ENCODE measurements around the gene RBM15. TPM values are rescaled to one million over a fixed set of nuclear protein-coding genes. Genes with fewer than 3 reads are reported as not detected.

The RBM15 gene
- total and polyA plus RNA-seq, 2 experiments from 2014 or later: 20.8 to 84.0 TPM

DNA sequence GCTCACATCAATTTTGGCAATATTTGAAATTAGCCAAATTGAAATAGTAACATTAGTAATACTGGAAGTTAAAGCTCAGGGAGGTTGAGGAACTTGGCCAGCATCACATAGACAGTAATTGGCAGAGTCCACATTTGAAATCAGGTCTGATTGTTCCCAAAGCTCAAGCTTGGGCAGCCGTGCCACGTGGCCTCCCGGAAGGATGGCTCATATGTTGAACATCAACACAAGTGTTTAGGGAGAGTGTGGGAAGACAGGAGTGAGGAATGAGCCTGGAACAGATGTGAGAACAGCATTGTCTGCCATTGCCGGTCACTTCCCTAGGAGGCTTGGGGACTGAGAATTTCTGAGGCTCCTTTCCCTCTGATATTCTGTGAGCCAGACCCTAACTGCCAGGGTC lies 40.2 kb upstream of the RBM15 start:
- no peak for TF ChIP-seq EZH2phosphoT487 (IDR thresholded peaks at IDR 0.05; ENCODE audit: unreplicated experiment)
- TF ChIP-seq, protein P1, sequence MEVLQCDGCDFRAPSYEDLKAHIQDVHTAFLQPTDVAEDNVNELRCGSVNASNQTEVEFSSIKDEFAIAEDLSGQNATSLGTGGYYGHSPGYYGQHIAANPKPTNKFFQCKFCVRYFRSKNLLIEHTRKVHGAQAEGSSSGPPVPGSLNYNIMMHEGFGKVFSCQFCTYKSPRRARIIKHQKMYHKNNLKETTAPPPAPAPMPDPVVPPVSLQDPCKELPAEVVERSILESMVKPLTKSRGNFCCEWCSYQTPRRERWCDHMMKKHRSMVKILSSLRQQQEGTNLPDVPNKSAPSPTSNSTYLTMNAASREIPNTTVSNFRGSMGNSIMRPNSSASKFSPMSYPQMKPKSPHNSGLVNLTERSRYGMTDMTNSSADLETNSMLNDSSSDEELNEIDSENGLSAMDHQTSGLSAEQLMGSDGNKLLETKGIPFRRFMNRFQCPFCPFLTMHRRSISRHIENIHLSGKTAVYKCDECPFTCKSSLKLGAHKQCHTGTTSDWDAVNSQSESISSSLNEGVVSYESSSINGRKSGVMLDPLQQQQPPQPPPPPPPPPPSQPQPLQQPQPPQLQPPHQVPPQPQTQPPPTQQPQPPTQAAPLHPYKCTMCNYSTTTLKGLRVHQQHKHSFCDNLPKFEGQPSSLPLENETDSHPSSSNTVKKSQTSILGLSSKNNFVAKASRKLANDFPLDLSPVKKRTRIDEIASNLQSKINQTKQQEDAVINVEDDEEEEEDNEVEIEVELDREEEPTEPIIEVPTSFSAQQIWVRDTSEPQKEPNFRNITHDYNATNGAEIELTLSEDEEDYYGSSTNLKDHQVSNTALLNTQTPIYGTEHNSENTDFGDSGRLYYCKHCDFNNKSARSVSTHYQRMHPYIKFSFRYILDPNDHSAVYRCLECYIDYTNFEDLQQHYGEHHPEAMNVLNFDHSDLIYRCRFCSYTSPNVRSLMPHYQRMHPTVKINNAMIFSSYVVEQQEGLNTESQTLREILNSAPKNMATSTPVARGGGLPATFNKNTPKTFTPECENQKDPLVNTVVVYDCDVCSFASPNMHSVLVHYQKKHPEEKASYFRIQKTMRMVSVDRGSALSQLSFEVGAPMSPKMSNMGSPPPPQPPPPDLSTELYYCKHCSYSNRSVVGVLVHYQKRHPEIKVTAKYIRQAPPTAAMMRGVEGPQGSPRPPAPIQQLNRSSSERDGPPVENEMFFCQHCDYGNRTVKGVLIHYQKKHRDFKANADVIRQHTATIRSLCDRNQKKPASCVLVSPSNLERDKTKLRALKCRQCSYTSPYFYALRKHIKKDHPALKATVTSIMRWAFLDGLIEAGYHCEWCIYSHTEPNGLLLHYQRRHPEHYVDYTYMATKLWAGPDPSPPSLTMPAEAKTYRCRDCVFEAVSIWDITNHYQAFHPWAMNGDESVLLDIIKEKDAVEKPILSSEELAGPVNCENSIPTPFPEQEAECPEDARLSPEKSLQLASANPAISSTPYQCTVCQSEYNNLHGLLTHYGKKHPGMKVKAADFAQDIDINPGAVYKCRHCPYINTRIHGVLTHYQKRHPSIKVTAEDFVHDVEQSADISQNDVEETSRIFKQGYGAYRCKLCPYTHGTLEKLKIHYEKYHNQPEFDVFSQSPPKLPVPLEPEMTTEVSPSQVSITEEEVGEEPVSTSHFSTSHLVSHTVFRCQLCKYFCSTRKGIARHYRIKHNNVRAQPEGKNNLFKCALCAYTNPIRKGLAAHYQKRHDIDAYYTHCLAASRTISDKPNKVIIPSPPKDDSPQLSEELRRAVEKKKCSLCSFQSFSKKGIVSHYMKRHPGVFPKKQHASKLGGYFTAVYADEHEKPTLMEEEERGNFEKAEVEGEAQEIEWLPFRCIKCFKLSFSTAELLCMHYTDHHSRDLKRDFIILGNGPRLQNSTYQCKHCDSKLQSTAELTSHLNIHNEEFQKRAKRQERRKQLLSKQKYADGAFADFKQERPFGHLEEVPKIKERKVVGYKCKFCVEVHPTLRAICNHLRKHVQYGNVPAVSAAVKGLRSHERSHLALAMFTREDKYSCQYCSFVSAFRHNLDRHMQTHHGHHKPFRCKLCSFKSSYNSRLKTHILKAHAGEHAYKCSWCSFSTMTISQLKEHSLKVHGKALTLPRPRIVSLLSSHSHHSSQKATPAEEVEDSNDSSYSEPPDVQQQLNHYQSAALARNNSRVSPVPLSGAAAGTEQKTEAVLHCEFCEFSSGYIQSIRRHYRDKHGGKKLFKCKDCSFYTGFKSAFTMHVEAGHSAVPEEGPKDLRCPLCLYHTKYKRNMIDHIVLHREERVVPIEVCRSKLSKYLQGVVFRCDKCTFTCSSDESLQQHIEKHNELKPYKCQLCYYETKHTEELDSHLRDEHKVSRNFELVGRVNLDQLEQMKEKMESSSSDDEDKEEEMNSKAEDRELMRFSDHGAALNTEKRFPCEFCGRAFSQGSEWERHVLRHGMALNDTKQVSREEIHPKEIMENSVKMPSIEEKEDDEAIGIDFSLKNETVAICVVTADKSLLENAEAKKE (CRISPR knock-in tag; IDR thresholded peaks at IDR 0.05): no peak
- no peak for TF ChIP-seq STAT1 (IDR thresholded peaks at IDR 0.05; ENCODE audit: unreplicated experiment)
- no peak for TF ChIP-seq JUNB (IDR thresholded peaks at IDR 0.05; ENCODE audit: unreplicated experiment)
- TF ChIP-seq ZNF331 (CRISPR knock-in tag; IDR thresholded peaks at IDR 0.05; ENCODE audit: low read depth): no peak
- no peak for TF ChIP-seq EZH2 (IDR thresholded peaks at IDR 0.05; ENCODE audit: low read depth, unreplicated experiment)
- TF ChIP-seq, protein P2, sequence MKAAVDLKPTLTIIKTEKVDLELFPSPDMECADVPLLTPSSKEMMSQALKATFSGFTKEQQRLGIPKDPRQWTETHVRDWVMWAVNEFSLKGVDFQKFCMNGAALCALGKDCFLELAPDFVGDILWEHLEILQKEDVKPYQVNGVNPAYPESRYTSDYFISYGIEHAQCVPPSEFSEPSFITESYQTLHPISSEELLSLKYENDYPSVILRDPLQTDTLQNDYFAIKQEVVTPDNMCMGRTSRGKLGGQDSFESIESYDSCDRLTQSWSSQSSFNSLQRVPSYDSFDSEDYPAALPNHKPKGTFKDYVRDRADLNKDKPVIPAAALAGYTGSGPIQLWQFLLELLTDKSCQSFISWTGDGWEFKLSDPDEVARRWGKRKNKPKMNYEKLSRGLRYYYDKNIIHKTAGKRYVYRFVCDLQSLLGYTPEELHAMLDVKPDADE (IDR thresholded peaks at IDR 0.05): no peak
- no peak for TF ChIP-seq ZNF114 (CRISPR knock-in tag; IDR thresholded peaks at IDR 0.05)
- TF ChIP-seq, protein P3, sequence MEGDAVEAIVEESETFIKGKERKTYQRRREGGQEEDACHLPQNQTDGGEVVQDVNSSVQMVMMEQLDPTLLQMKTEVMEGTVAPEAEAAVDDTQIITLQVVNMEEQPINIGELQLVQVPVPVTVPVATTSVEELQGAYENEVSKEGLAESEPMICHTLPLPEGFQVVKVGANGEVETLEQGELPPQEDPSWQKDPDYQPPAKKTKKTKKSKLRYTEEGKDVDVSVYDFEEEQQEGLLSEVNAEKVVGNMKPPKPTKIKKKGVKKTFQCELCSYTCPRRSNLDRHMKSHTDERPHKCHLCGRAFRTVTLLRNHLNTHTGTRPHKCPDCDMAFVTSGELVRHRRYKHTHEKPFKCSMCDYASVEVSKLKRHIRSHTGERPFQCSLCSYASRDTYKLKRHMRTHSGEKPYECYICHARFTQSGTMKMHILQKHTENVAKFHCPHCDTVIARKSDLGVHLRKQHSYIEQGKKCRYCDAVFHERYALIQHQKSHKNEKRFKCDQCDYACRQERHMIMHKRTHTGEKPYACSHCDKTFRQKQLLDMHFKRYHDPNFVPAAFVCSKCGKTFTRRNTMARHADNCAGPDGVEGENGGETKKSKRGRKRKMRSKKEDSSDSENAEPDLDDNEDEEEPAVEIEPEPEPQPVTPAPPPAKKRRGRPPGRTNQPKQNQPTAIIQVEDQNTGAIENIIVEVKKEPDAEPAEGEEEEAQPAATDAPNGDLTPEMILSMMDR (conservative IDR thresholded peaks at IDR 0.05; ENCODE audit: low read depth in 2 of 2): no peak
- TF ChIP-seq POLR2AphosphoS5 (IDR thresholded peaks at IDR 0.05; ENCODE audit: low read depth): no peak
- no peak for TF ChIP-seq CREB1 (CRISPR knock-in tag; IDR thresholded peaks at IDR 0.05; ENCODE audit: low read depth)
- TF ChIP-seq, protein P4, sequence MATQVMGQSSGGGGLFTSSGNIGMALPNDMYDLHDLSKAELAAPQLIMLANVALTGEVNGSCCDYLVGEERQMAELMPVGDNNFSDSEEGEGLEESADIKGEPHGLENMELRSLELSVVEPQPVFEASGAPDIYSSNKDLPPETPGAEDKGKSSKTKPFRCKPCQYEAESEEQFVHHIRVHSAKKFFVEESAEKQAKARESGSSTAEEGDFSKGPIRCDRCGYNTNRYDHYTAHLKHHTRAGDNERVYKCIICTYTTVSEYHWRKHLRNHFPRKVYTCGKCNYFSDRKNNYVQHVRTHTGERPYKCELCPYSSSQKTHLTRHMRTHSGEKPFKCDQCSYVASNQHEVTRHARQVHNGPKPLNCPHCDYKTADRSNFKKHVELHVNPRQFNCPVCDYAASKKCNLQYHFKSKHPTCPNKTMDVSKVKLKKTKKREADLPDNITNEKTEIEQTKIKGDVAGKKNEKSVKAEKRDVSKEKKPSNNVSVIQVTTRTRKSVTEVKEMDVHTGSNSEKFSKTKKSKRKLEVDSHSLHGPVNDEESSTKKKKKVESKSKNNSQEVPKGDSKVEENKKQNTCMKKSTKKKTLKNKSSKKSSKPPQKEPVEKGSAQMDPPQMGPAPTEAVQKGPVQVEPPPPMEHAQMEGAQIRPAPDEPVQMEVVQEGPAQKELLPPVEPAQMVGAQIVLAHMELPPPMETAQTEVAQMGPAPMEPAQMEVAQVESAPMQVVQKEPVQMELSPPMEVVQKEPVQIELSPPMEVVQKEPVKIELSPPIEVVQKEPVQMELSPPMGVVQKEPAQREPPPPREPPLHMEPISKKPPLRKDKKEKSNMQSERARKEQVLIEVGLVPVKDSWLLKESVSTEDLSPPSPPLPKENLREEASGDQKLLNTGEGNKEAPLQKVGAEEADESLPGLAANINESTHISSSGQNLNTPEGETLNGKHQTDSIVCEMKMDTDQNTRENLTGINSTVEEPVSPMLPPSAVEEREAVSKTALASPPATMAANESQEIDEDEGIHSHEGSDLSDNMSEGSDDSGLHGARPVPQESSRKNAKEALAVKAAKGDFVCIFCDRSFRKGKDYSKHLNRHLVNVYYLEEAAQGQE (IDR thresholded peaks at IDR 0.05; ENCODE audit: unreplicated experiment): no peak
- no peak for TF ChIP-seq NANOG (IDR thresholded peaks at IDR 0.05; ENCODE audit: borderline replicate concordance)
- H3K36me3 Mint-ChIP-seq (ENCODE audit: low read depth): no peaks in the 10 kb centered on the region
- no peak overlapping the region for H3K4me3 Mint-ChIP-seq
- DNase-seq (ENCODE audit: low spot score) (no peak), ATAC-seq (no peak)
- H3K27me3 Mint-ChIP-seq (ENCODE audit: insufficient read depth, low read depth, poor library complexity): peaks cover 4% of the 10 kb centered on the region
- H3K36me3 ChIP-seq (ENCODE audit: insufficient read depth): no peaks in the 10 kb centered on the region
- no peak overlapping the region for H3K4me2 ChIP-seq
- H3K4me1 ChIP-seq (ENCODE audit: insufficient read depth): no peaks in the 10 kb centered on the region
- H3K27ac ChIP-seq (ENCODE audit: low read depth): no peak overlapping the region
- no peak overlapping the region for H3K4me3 ChIP-seq
- peaks cover 6% of the 10 kb centered on the region; the same call in 1 of the 2 replicates for H3K9me2 ChIP-seq (ENCODE audit: insufficient read depth)
- no peaks in the 10 kb centered on the region for H4K20me1 ChIP-seq (replicated peaks; ENCODE audit: insufficient read depth)
- no peaks in the 10 kb centered on the region for H3F3A ChIP-seq (replicated peaks; ENCODE audit: low read depth)
- H3K79me2 ChIP-seq (replicated peaks; ENCODE audit: insufficient read depth): no peaks in the 10 kb centered on the region
- no peak overlapping the region for H2AFZ ChIP-seq
- no peaks in the 10 kb centered on the region for H3K27me3 ChIP-seq (ENCODE audit: insufficient read depth)
- H3K4me1 Mint-ChIP-seq: no peaks in the 10 kb centered on the region
- no peak overlapping the region for H3K27ac Mint-ChIP-seq
- H3K9me3 Mint-ChIP-seq: no peaks in the 10 kb centered on the region
